Measurements from ENCODE around the gene COX4I1.

GRCh38 chr16:85835956-85836705 lies 36.6 kb downstream of the COX4I1 start:
- no peak for TF ChIP-seq CTCF (conservative IDR thresholded peaks at IDR 0.05; ENCODE audit: low read depth, low read length)
- no peak for TF ChIP-seq EZH2 (IDR thresholded peaks at IDR 0.05; ENCODE audit: borderline replicate concordance, low read depth, low read length, poor library complexity, severe bottlenecking)

Measured in A673 (cell line).